Measurements from ENCODE around the gene SPCS1. TPM values are rescaled to one million over a fixed set of nuclear protein-coding genes. Genes with fewer than 3 reads are reported as not detected.

SPCS1 gene
- polyA plus RNA-seq, 1 donor (not counting 4 experiments of a cell fraction or from before 2014, with no cell fraction given): 140 TPM

DNA sequence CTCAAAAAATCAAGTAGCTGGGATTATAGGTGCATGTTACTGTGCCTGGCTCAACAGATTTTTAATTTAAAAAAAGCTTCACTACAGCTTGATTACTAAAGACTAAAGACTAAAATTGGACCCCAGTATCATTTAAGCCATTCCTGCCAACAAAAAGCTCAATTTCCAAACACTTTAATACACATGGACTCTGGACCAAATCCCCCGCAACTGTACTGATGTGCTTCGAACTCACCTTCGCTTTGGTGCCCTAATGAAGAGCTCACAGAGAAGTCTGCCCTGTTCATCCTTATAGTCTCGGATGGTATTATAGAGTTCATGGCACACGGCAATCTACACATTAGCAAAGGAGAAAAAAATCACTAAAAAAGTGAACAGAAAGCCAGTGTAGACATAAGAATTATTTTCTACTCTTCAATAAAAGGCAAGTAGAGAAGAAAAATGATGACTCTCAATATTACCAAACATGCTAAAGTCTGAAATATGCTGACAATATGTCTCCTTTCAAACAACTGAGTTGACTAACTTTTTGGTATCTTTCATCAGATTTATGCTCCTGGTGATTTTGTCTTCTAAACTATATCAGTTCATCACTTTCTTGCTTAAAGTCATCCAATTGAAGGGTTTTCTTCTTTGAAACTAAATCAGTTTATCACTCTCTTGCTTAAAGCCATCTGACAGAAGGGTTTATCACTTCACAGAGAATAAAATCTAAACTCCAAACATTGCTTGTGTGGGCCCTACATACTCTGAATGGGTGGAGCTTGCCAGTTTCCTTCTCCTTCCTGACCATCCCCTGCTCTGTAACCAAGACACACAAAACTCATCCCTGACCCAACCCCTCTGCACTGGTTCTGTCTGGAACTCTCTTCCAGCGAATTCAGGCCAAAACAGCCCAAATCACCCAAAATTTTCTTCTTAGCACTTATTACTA lies 27.4 kb upstream of the SPCS1 start:
- no peaks in the 10 kb centered on the region for H4K20me1 ChIP-seq (ENCODE audit: control insufficient read depth, extremely low read depth, insufficient read depth, low read length)
- H2AFZ ChIP-seq (ENCODE audit: control insufficient read depth, low read length): no peak overlapping the region
- no peaks in the 10 kb centered on the region for H3K9me1 ChIP-seq (ENCODE audit: control insufficient read depth, extremely low read depth, insufficient read depth, low read length)
- H3K36me3 ChIP-seq (ENCODE audit: control insufficient read depth in 2 of 2, extremely low read depth in 1 of 2, insufficient read depth in 2 of 2, low read length in 2 of 2): peaks cover 17 to 25% of the 10 kb centered on the region in 2 experiments
- H3K4me1 ChIP-seq (ENCODE audit: control insufficient read depth, extremely low read depth, insufficient read depth, low read length): peaks cover 18% of the 10 kb centered on the region
- peak overlapping the region; percentile 71 for H3K27ac ChIP-seq (ENCODE audit: control insufficient read depth, insufficient read depth, low read length)
- no peaks in the 10 kb centered on the region for H3K27me3 ChIP-seq (ENCODE audit: control insufficient read depth, extremely low read depth, insufficient read depth, low read length)
- no peak for TF ChIP-seq EZH2 (IDR thresholded peaks at IDR 0.05; ENCODE audit: low read length)
- TF ChIP-seq, protein P1, sequence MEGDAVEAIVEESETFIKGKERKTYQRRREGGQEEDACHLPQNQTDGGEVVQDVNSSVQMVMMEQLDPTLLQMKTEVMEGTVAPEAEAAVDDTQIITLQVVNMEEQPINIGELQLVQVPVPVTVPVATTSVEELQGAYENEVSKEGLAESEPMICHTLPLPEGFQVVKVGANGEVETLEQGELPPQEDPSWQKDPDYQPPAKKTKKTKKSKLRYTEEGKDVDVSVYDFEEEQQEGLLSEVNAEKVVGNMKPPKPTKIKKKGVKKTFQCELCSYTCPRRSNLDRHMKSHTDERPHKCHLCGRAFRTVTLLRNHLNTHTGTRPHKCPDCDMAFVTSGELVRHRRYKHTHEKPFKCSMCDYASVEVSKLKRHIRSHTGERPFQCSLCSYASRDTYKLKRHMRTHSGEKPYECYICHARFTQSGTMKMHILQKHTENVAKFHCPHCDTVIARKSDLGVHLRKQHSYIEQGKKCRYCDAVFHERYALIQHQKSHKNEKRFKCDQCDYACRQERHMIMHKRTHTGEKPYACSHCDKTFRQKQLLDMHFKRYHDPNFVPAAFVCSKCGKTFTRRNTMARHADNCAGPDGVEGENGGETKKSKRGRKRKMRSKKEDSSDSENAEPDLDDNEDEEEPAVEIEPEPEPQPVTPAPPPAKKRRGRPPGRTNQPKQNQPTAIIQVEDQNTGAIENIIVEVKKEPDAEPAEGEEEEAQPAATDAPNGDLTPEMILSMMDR (optimal IDR thresholded peaks at IDR 0.05 in 1 of 3, IDR thresholded peaks at IDR 0.05 in 1 of 3, conservative IDR thresholded peaks at IDR 0.05 in 1 of 3; ENCODE audit: extremely low read depth in 1 of 3, insufficient read depth in 2 of 3, low read length in 3 of 3): no peak
- dilution Hi-C loops (cut with MboI; ENCODE audit: extremely low pct_ligation_motif_present, low sequenced_read_pairs): no loop called here
- H3K79me2 ChIP-seq (ENCODE audit: control insufficient read depth, insufficient read depth, low read length): peaks cover 26% of the 10 kb centered on the region
- FAIRE-seq (no peak), DNase-seq (ENCODE audit: low read depth, low spot score) (no peak)
- H3K4me3 ChIP-seq (ENCODE audit: control insufficient read depth in 2 of 3, extremely low read depth in 1 of 3, insufficient read depth in 2 of 3, low read depth in 1 of 3, low read length in 3 of 3): no peak overlapping the region
- no peaks in the 10 kb centered on the region for H3K9me3 ChIP-seq (ENCODE audit: control insufficient read depth, low read depth, low read length)
- H3K4me2 ChIP-seq (ENCODE audit: control insufficient read depth, extremely low read depth, insufficient read depth, low read depth, low read length): no peak overlapping the region
- H3K9ac ChIP-seq (ENCODE audit: control insufficient read depth, extremely low read depth, insufficient read depth, low read length): no peak overlapping the region

DNA sequence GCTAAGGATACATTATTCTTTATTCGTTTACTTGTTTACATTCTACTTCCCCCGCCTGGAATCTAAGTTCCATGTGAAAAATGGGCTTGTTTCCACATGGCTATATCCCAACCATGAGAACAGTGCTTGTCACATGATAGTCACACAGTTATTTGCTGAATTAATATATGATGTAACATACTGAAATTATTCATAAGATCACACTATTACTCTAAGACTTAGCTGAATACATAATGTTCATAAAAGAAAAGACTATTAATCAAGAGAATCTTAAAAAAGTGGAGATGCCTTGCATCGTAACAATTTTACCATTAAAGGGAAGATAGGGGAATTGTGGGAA lies 26.7 kb upstream of the SPCS1 start:
- DNase-seq (ENCODE audit: low read depth, low spot score) (no peak), FAIRE-seq (no peak)
- peaks cover 32% of the 10 kb centered on the region for H3K79me2 ChIP-seq (ENCODE audit: control insufficient read depth, insufficient read depth, low read length)
- H3K4me3 ChIP-seq (ENCODE audit: control insufficient read depth in 2 of 3, extremely low read depth in 1 of 3, insufficient read depth in 2 of 3, low read depth in 1 of 3, low read length in 3 of 3): no peak overlapping the region
- peaks cover 17 to 25% of the 10 kb centered on the region in 2 experiments for H3K36me3 ChIP-seq (ENCODE audit: control insufficient read depth in 2 of 2, extremely low read depth in 1 of 2, insufficient read depth in 2 of 2, low read length in 2 of 2)
- no peaks in the 10 kb centered on the region for H3K9me3 ChIP-seq (ENCODE audit: control insufficient read depth, low read depth, low read length)
- H3K4me2 ChIP-seq (ENCODE audit: control insufficient read depth, extremely low read depth, insufficient read depth, low read depth, low read length): no peak overlapping the region
- peaks cover 19% of the 10 kb centered on the region for H3K4me1 ChIP-seq (ENCODE audit: control insufficient read depth, extremely low read depth, insufficient read depth, low read length)
- H3K27ac ChIP-seq (ENCODE audit: control insufficient read depth, insufficient read depth, low read length): peak overlapping the region; percentile 71
- no peaks in the 10 kb centered on the region for H4K20me1 ChIP-seq (ENCODE audit: control insufficient read depth, extremely low read depth, insufficient read depth, low read length)
- H3K9ac ChIP-seq (ENCODE audit: control insufficient read depth, extremely low read depth, insufficient read depth, low read length): no peak overlapping the region
- no peak overlapping the region for H2AFZ ChIP-seq (ENCODE audit: control insufficient read depth, low read length)
- TF ChIP-seq, protein P1 (optimal IDR thresholded peaks at IDR 0.05 in 1 of 3, IDR thresholded peaks at IDR 0.05 in 1 of 3, conservative IDR thresholded peaks at IDR 0.05 in 1 of 3; ENCODE audit: extremely low read depth in 1 of 3, insufficient read depth in 2 of 3, low read length in 3 of 3): no peak
- TF ChIP-seq EZH2 (IDR thresholded peaks at IDR 0.05; ENCODE audit: low read length): no peak
- no peaks in the 10 kb centered on the region for H3K27me3 ChIP-seq (ENCODE audit: control insufficient read depth, extremely low read depth, insufficient read depth, low read length)
- dilution Hi-C loops (cut with MboI; ENCODE audit: extremely low pct_ligation_motif_present, low sequenced_read_pairs): no loop called here
- H3K9me1 ChIP-seq (ENCODE audit: control insufficient read depth, extremely low read depth, insufficient read depth, low read length): no peaks in the 10 kb centered on the region

All from keratinocyte (primary cell).